HG02840 (cell line): ENCODE results near the gene PLXDC2.
"Not testable (repeated sequence)": the region's sequence is repeated elsewhere in the genome, so short reads cannot be mapped to it uniquely, and the experiment has no call there.

Experiments used
- ATAC-seq: cut with Tn5 transposase; IDR thresholded peaks from one replicate; pipeline ENCODE4 v1.9.1; 2021; ENCODE audit warnings: mild to moderate bottlenecking, moderate library complexity, moderate number of reproducible peaks; ENCODE audit not compliant: unreplicated experiment, low FRiP score

The PLXDC2 gene

DNA sequence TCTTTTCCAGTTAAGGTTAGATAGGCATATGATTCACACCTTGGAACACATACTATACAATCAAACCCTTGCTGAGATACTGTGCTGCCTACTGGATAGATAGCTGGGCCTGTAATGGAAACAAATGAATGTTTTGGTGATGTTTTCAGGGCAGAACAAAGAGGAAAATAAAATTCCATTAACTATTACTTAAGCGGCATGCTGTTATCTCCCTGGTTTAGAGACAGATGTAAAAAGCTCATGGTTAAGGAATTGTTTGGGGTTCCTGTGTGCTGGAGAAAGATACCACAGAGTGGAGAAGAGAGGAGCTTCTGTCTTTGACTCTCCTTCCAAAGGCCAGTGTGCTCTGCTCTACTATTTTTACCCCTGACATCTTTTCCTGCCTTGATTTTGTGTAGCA lies 341.1 kb downstream of the PLXDC2 start:
- no peak for ATAC-seq

DNA sequence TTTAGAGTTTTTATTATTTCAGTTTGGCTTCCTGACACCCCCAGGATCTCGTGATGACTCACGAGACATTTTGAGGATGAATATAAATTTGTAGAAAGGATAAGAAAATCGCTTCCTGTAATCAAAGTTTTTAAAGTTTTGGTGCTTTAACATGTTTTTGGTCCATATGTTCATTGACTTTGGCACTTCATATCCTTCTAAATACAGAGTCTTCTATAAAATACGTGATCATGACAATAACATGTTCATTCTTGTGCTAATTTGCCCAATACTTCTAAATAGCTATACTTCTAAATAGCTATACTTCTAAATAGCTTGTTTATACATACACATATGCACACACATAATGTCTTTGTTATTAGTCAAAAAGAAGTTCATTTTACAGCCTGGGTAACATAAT lies 341.9 kb downstream of the PLXDC2 start:
- no peak for ATAC-seq

DNA sequence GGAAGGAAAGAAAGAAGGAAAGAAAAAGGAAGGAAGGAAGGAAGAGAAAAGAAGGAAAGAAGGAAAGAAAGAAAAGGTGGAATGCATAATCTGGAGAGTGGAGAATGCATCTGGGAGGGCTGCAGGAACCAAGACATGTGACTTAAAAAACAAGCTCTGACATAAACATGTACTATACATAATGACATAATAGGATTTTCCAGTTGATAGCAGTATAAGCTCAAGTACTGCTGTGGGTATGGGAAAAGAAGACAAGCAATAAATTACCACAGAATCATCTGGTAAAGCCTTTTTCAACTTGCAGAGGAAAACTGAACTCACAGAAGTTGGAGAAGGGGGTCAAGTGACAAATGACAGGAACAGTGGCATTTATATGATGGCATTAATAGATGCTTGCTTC lies 345.9 kb downstream of the PLXDC2 start:
- ATAC-seq: no peak

DNA sequence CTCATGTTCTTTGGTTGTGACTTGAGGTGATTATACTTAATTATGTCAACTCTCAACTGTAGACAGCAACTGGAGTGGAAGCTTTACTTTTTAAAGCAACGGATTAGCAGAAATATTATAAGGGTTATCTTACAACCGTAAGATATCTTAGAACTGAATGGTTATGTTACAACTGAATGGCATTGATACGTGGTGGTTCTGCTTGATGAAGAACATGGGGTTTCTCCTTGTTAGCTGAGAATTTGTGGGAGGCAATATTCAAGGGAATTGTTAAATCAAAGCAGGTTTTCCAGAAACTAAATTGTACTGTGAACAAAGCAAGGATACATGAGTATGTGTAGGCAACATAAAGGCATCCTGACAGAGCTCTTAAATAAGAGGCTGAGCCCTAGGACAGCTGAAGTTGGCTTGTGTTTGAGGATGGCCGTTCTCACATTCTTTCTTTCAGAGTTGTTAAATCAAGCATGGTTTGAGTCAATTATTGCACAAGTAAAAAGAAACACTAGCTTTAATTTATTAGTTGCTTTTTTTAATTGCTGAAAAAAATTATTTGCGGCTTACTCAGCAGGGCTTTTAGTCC lies 350.0 kb downstream of the PLXDC2 start:
- ATAC-seq: no peak

DNA sequence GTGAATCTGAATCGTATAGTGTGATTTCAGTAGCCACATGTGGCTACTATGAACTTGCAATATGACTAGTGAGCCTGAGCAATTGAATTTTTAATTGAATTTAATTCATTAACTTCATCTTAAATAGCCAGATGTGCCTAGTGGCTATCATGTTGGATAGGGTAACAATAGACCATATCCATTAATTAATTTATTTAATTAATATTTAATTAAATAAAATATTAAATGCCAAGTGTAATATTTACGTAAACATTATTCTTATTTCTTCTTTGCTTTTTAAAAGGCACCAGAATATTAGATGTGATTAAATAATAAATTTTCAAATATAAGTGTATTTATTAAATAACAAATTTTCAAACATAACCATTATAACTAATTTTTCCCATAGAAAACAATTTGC lies 354.4 kb downstream of the PLXDC2 start:
- ATAC-seq: no peak

DNA sequence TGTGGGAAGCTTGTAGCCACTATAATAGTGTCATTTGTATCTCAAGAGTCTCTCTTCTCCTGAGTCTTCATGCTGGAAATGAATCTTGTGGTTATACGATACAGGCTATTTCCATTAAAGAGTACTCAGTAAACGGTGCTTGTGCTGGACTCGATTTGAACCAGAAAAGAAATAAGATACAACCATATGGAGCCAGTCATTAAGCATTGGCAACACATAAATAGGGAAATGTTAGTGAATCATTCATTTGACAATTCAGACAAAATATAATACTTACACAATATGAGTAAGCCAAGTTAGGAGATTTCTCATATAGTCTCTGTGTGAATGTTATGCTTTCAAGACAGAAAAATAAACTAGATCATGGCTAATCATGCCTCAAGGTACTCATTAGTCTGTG lies 356.8 kb downstream of the PLXDC2 start:
- no peak for ATAC-seq

DNA sequence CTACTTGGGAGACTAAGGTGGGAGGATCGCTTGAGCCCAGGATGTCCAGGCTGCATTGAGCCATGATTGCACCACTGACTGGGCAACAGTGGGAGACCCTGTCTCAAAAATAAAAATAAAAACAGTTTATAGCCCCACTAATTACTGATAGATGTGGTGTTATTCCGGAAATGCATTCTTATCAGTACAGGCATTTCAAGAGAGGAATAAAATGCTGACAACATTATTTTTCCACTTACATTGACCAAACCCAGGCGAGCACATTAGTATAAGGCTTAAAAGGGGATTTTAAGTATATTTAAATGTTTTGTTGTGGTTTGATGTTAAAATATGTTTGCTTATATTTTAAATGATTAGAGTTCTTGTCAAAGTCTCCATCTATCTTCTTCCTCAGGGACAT lies 359.5 kb downstream of the PLXDC2 start:
- ATAC-seq: no peak

DNA sequence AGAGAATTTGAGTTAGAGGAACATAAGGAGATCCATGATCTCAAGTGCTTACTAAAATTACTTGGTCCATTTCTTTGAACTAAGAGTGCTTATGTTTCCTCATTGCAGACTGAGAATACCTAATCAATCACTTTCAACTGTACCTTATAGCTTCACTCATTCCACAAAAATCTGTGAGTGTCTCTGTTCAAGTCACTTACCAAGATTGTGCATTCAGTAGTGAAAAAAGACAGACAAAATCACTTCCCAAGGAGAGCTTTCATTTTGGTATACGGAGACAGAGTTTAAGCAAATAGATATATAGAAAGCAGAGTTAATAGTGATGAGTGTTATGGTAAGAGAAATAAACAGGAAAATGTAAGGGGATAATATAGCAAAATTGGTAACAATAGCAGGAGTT lies 364.5 kb downstream of the PLXDC2 start:
- no peak for ATAC-seq

DNA sequence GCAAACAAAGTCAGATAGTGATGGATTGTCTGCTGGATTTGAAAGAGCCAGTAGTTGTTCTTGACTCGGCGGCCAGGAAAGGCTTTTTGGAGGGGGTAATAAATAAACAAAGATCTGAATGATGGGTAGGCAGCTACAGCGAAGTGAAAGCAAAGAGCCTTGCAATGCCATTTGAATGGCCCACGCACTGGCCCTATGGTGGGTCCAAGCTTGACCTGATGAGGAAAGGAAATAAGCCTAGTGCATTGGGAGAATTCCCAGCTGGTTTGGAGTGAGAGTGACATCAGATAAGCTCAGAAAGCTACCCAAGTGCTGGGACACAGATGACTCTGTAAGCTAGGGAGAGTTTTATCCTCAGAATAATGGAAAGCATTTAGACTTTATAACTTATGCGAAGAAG lies 365.2 kb downstream of the PLXDC2 start:
- ATAC-seq: no peak

DNA sequence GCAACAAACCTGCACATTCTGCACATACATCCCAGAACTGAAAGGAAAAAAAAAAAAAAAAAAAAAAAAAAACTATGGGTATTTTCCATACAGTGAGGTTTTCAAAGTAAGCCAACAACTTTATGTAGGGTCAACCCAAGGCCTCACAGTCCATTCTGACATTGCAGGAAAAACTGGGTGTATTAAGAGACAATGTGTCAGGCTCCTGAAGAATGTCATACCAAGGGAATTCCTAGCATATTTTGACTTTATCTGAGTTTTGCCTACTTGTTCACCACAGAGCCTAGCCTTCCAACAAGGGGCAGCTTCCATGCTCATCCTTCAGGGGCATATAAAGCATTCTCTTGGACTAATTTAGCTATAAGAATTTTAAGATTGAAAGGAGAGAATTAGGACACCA lies 368.9 kb downstream of the PLXDC2 start:
- ATAC-seq: no peak

DNA sequence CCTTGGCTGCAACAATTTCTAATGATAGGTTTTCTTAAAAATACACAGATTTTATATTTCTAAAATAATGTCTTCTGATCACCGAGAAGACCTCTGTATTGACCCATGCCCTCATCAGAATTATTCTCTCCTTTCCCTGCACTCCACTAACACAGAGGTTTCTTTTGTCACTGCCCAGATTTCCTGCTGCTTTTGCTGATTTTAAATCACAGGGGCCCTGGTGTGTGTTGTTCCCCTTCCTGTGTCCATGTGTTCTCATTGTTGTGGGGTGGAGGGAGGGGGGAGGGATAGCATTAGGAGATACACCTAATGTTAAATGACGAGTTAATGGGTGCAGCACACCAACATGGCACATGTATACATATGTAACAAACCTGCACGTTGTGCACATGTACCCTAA lies 375.2 kb downstream of the PLXDC2 start:
- ATAC-seq: not testable (repeated sequence)

DNA sequence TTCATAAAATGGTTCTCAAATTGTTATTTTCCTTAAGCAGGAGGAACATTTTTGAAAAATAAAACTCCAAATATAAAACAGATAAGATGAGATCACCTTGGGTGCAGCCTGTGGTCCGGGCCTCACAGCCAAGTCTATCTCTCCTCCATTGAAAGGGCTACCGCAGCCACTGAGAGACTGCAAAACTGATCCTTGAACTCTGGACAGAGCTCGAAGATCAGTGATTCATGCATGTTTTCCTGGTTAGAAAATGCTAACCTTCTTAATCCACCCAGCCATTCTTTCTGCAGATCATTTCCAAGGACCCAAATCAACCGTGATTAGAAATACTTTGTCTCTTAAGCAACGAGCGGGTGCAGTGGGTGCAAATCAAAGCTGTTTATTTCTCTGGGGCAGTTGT lies 378.8 kb downstream of the PLXDC2 start:
- no peak for ATAC-seq

DNA sequence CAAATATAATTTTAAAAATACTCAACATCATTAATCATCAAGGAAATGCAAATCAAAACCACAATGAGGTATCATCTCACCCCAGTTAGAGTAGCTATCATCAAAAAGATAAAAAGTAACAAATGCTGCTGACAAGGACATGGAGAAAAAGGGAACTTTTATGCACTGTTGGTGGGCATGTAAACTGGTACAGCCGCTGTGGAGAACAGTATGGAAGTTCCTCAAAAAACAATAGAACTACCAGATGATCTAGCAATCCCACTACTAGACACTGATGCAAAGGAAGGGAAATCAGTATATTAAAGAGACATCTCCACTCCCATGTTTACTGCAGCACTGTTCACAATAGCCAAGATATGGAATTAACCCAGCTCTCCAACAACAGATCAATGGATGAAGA lies 384.5 kb downstream of the PLXDC2 start:
- no peak for ATAC-seq

DNA sequence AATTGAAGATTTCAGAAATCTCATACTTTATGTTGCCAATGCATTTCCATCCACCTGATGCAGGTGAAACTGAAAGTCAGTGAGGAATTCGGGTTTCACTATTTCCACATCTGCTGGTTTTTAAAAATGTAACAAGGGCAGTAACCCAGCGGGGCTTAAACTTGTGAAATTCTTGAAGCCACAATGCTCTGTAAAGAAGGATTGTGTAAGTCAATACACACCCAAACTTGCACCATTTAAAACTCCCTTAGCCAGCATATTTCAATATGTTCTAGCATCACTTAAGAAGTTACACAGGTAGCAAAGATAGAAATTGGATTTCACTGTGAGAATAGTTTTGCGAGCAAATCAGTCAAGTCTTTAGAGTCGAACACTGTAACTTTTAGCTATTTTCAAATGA lies 386.1 kb downstream of the PLXDC2 start:
- ATAC-seq: no peak

DNA sequence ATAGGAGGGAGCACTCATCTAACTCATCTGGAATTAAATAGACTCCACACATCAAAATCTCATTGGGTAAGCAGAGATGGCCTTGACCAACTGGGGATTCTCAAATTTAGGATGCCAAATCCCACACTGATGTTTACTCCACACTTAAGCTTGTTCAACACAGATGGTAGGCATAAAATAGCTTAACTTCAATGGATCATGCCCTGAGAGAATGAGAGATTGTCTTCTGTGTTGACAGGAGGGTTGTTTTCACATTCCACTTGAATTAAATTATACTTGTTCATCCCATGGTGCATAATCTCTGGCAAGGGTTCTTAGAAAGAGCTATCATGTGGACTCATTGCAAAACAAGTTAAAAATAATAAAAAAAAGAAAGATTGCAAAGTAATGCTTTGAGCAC lies 391.4 kb downstream of the PLXDC2 start:
- ATAC-seq: no peak

DNA sequence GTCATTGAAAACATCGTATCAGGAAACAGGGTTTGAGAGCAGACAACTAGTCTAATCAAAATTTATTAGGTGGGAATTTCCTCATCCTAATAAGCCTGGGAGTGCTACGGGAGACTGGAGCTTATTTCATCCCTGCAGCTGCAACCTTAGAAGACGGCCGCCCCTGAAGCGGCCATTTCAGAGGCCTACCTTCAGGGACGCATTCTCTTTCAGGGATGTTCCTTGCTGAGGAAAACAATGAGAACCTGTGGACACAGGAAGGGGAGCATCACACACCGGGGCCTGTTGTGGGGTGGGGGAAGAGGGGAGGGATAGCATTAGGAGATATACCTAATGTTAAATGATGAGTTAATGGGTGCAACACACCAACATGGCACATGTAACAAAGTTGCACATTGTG lies 392.9 kb downstream of the PLXDC2 start:
- ATAC-seq: not testable (repeated sequence)

DNA sequence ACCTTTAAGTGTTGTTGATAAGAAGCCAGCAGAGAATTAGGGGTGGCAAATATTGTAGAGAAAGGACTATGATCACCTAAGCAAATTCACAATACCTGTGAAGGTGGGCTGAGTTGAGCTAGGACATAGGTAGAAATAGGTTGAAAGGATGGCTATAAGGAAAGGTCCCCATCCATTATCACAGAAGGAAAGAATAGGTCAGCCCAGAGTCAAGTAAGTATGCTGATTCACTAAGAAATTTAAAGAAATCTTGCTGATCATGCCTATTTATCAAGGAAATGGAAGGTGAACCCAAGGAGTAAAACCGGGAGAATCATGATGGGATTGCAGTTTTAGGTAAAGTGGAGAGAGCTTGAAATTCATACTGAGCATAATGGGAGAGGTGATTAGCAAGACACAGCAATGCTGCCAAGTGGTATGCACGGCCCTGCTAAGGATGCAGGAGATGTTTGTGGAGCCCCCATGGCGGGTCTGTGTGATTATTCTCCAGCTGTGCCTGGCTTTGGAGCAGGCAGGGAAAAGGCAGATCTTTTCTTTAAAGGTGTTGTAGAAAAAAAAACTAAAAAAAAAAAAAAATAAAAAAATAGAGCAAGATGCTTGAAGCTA lies 399.4 kb downstream of the PLXDC2 start:
- ATAC-seq: no peak

DNA sequence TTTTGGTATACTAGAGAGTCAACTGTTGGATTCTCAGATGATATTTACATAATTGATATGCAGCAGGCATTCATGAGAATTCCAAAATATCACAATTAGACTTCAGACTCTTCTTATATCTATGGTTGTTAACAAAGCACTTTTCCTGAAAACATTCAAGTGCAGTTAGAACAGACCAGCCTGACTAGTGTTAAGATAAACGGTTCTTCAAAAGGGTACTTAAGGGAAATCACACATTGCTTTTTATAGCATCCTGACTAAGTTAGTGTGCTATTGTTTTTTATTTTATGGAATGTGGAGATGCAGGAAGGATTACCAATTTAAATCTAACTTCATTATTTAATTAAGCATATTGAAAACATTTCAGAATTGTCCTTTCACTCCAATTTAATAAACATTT lies 405.1 kb downstream of the PLXDC2 start:
- no peak for ATAC-seq

DNA sequence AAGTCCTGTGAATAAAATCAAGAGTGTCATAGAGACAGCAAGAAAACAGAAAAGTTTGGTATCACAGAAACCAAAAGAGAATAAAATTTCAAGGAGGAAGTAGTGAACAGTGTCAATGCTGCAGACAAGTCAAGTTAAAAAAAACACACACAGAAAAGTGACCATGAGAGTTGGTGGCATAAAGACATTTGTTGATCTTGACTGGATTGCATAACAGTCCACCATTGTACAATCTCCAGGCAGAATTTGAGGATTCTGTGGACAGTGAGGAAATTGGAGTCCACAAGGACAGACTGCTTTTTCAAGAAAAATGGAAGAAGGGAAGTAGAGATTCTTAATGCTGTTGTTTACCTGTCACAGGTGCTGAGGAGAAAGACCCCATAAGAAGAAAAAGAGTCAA lies 412.5 kb downstream of the PLXDC2 start:
- ATAC-seq: no peak

DNA sequence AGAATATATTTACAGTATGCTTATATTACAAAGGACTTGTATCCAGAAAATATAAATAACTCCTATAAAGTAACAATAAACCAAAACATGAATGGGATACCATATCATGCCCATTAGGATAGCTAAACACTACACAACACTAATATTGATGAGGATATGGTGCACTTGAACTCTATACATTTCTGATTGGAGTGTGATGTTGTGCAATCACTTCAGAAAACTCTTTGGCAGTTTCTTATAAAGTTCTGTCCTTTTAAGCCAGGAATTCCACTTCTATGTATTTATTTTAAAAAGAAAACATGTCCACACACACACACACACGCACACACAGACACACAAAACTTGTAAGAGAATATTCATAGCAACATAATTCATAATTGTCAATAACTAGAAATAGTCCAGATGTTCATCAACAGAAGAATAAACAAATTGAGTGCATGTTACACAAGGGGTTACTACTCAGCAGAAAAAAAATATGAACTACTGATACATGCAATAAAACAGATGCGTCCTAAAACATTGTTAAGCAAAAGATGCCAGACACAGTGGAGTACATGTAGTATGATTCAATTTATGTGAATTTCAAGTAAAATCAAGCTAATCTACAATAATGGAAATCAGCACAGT lies 416.0 kb downstream of the PLXDC2 start:
- no peak for ATAC-seq

DNA sequence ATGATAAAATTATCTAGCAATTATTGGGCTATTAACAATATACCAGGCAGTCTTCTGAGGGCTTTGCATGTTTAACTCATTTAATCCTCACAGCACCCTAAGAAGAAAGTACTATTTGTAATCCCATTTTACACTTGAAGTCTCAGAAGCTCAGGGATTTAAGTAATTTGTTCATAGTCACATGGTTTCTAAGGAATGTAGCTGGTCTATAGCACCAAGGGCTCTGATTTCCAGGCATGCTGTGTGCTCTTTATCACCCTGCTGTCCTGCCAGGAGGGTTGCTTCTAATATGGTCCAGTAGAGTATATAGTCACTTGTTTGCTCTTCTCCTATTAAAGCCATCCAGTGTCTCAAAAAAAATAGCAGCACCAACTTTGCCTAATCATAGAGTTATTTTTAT lies 417.2 kb downstream of the PLXDC2 start:
- no peak for ATAC-seq

DNA sequence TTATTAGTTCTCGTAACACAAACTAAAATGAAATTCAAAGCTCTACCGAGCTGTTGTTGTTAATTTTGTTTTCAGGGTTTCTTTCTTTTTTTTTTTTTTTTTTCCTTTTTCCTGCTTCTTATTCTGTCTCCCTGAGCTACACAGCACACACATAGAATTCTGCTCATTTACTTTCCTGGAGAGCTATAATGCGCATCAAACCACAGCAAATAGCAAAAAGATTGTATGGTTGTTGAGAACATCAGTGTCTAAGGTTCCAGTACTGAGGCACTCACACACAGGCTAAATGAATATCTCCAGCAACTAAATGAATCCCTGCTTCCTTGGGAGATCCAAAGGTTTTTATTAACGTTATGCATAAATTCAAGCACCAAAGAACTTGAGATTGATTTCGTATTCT lies 418.3 kb downstream of the PLXDC2 start:
- no peak for ATAC-seq
